HFFc6 (cell line): ENCODE measurements around the gene NCOA6. TPM values are rescaled to one million over a fixed set of nuclear protein-coding genes. Genes with fewer than 3 reads are reported as not detected.

Experiments used
- DNase-seq: peaks from one replicate; pipeline ENCODE4 v3.0.0-alpha.2; 2018
- H3K27ac Mint-ChIP-seq: 2 replicates; pipeline ENCODE4 v1.8.0; 2020; ENCODE audit warnings: mild to moderate bottlenecking, mixed read lengths
- H3K27me3 Mint-ChIP-seq: 2 replicates; pipeline ENCODE4 v1.8.0; 2021; ENCODE audit warnings: mild to moderate bottlenecking, moderate library complexity, mixed read lengths; ENCODE audit not compliant: insufficient read depth
- H3K36me3 Mint-ChIP-seq: 2 replicates; pipeline ENCODE4 v1.8.0; 2021; ENCODE audit warnings: low read depth, mixed read lengths
- H3K4me1 Mint-ChIP-seq: 2 replicates; pipeline ENCODE4 v1.8.0; 2020; ENCODE audit warnings: low read depth, mixed read lengths
- H3K4me3 Mint-ChIP-seq: 2 replicates; pipeline ENCODE4 v1.8.0; 2020; ENCODE audit warnings: mild to moderate bottlenecking, moderate library complexity, mixed read lengths
- H3K9me3 Mint-ChIP-seq: 2 replicates; pipeline ENCODE4 v1.8.0; 2020; ENCODE audit warnings: mild to moderate bottlenecking, mixed read lengths
- total RNA-seq, 6 experiments: library from RNA; stranded (reverse); fragmentation: NEBNext Ultra II Directional; extraction: Animal tissue kit (Norgen Biotek cat#: 25700); gene quantifications; 2 replicates in 1 of 6; 3 replicates in 5 of 6; pipeline ENCODE4 v1.2.3, GENCODE V29; 2021
- TF ChIP-seq, protein P1 (sequence below): fragments of 200-600 bp; sonication (generic); IDR thresholded peaks from 2 replicates; pipeline ENCODE4 v1.5.0; 2021; ENCODE audit warnings: antibody characterized with exemption, mild to moderate bottlenecking

Gene NCOA6
- total RNA-seq, 6 experiments from 2014 or later, result 17.6 to 21.0 (median 18.4) TPM

DNA sequence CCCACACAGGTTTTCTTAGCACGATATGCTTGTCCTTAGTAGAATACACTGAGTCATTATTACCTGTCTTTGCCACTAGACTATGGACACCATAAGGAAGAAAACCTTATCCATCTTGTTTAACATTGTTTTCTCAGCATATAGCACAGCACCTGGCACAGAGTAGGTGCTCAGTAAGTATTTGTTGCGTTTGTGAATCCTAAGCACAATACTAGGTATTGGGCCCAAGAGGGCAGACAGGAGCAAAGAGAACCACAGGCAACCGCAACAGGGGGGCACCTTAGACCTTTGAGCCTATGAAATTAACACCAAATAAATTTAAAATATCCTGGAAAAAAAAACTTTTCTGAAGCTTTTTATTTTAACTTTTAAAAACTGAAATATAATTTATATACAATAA, 3.7 kb upstream of the NCOA6 start:
- TF ChIP-seq, protein P1, sequence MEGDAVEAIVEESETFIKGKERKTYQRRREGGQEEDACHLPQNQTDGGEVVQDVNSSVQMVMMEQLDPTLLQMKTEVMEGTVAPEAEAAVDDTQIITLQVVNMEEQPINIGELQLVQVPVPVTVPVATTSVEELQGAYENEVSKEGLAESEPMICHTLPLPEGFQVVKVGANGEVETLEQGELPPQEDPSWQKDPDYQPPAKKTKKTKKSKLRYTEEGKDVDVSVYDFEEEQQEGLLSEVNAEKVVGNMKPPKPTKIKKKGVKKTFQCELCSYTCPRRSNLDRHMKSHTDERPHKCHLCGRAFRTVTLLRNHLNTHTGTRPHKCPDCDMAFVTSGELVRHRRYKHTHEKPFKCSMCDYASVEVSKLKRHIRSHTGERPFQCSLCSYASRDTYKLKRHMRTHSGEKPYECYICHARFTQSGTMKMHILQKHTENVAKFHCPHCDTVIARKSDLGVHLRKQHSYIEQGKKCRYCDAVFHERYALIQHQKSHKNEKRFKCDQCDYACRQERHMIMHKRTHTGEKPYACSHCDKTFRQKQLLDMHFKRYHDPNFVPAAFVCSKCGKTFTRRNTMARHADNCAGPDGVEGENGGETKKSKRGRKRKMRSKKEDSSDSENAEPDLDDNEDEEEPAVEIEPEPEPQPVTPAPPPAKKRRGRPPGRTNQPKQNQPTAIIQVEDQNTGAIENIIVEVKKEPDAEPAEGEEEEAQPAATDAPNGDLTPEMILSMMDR, result peak; percentile 15; the same call in 1 of the 2 replicates
- Mint-ChIP-seq H3K9me3 (no peaks in the 10 kb centered on the region), H3K4me3 (no peak overlapping the region), H3K36me3 (peaks cover 7% of the 10 kb centered on the region; the same call in 1 of the 2 replicates), H3K27me3 (peaks cover 18% of the 10 kb centered on the region), H3K27ac (no peak overlapping the region), H3K4me1 (peaks cover 13% of the 10 kb centered on the region)
- DNase-seq, result no peak

DNA sequence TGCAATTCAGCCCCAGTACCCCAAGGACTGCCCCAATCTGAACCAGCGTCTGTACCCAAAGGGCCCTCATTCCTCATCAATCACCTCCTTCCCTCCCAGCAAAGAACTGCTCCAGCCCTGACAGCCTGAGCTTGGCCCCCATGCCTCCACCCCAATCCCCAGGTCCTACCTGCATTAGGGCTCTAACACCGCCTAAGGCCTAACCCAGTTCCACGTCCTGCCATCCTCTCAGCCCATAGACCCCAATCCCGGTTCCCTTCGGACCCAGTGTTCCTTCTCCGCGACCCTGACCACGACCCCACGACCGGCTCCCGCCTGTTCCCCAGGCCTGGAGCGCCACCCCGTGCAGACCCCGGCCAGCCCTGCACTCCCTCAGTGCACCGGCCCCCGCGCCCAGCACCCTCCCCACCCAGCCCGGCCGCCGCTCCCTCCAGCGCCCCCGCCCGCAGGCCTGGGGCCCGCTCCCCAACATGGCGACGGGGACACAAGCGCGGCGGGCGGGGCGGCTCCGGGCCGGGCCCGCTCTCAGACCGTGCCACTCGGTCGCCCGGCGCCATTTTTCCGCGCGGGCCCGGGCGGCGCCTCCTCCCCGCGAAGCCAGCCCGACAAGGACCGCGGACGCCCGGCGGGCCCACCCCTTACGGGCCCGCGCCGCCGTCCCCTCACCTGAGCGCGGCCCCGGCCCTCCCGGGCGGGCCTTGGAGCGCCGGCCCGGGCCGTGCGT, 483 bp downstream of the NCOA6 start:
- TF ChIP-seq, protein P1, result peak; percentile 41; the same call in 1 of the 2 replicates

DNA sequence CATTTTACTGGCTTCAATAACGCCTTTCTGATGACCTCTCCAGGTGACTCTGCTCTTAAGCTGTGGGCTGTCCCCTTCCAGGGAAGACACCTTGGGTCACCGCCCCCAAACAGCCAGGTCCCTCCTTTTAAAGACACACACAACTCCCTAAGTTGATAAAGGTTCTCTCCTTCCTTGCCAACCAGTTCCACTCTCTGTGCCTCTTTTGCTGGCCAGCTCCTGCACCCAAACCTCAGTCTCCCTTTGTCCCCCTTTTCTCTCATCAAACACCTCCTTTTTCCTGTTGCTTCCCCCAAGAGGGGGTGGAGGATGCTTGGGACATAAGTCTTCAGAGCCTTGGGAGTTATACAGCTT, 1.0 kb downstream of the NCOA6 start:
- TF ChIP-seq, protein P1, result no peak
- DNase-seq, result peak; percentile 16

More for the DNA sequence above, 483 bp downstream of the NCOA6 start:
- H3K4me1 Mint-ChIP-seq, result peaks cover 40% of the 10 kb centered on the region
- H3K27me3 Mint-ChIP-seq, result peaks cover 1% of the 10 kb centered on the region
- H3K4me3 Mint-ChIP-seq, result peak overlapping the region; percentile 98
- H3K27ac Mint-ChIP-seq, result peak overlapping the region; percentile 92
- DNase-seq, result peak; percentile 7
- H3K9me3 Mint-ChIP-seq, result no peaks in the 10 kb centered on the region
- H3K36me3 Mint-ChIP-seq, result peaks cover 12% of the 10 kb centered on the region

DNA sequence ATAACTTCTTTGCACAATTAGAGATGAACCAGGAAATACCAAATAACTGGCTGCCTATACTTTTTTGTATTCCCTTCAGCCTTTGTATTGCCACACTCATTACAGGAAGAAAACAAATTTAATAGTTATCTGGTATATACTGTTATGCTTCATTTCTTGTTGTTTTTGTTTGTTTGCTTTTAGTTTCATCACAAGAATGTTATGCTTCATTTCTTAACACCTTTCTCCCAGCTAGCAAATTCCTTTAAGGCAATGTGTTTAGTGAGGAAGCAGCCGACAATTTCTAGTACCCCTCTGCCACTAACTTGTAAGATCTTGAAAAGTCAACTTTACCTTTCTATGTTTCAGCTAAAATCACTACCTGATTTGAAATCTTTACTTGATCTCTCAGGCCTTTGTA, 1.4 kb downstream of the NCOA6 start:
- Mint-ChIP-seq H3K36me3 (peaks cover 12% of the 10 kb centered on the region), H3K27me3 (peaks cover 1% of the 10 kb centered on the region), H3K9me3 (no peaks in the 10 kb centered on the region), H3K4me1 (peaks cover 50% of the 10 kb centered on the region), H3K27ac (peak overlapping the region; percentile 92), H3K4me3 (peak overlapping the region; percentile 98)
- no peak for DNase-seq
- TF ChIP-seq, protein P1, result no peak

More for the DNA sequence above, 1.0 kb downstream of the NCOA6 start:
- Mint-ChIP-seq H3K9me3 (no peaks in the 10 kb centered on the region), H3K4me3 (peak overlapping the region; percentile 98), H3K27ac (peak overlapping the region; percentile 92), H3K27me3 (peaks cover 1% of the 10 kb centered on the region), H3K36me3 (peaks cover 12% of the 10 kb centered on the region), H3K4me1 (peaks cover 46% of the 10 kb centered on the region)

DNA sequence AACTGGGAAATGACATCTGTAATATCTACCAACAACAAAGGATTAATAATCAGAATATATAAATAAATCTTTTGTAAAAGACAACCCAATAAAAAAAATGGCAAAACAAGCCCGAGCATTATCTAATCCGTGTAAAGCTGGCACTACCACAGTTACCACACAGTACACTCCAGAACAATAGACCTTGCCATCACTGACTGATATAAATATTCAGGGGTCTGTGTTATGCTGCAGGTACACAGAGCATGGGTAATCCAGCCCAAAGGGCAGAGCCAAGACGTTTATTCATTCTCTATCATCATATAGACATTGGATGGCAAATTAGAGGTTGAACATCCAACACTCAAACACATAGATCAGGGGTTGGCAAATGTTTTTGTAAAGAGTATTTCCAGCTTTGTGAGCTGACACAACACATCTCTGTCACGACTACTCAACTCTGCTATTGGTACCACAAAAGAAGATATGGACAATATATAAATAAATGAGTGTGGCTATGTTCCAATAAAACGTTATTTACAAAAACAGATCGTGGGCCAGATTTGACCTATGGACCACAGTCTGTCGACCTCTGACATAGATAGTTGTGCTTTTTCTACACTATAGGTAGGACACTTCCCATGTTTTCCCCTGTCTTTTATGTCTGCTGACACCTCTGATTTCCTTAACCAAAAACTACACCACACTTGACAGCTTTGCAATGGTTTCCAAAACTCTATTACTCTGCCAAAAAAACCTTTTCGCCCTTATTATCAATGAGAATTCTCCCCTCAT, 4.5 kb downstream of the NCOA6 start:
- Mint-ChIP-seq H3K4me1 (peaks cover 65% of the 10 kb centered on the region), H3K27ac (no peak overlapping the region), H3K9me3 (no peaks in the 10 kb centered on the region), H3K36me3 (peaks cover 12% of the 10 kb centered on the region), H3K27me3 (peaks cover 1% of the 10 kb centered on the region), H3K4me3 (no peak overlapping the region)
- TF ChIP-seq, protein P1, result no peak
- DNase-seq, result no peak
